Stimulated activated CD8-positive, alpha-beta memory T cell treated with anti-CD3 and anti-CD28 coated beads, Interleukin-12 subunit alpha, Interleukin-12 subunit beta, amount 100 ng/mL, for 4 hours (primary cell): ENCODE data around the gene GDF9.

ENCODE experiments used
- DNase-seq: peaks from one replicate; pipeline ENCODE4 v3.0.0-alpha.2; 2020; ENCODE audit warnings: low read depth

The GDF9 gene

DNA sequence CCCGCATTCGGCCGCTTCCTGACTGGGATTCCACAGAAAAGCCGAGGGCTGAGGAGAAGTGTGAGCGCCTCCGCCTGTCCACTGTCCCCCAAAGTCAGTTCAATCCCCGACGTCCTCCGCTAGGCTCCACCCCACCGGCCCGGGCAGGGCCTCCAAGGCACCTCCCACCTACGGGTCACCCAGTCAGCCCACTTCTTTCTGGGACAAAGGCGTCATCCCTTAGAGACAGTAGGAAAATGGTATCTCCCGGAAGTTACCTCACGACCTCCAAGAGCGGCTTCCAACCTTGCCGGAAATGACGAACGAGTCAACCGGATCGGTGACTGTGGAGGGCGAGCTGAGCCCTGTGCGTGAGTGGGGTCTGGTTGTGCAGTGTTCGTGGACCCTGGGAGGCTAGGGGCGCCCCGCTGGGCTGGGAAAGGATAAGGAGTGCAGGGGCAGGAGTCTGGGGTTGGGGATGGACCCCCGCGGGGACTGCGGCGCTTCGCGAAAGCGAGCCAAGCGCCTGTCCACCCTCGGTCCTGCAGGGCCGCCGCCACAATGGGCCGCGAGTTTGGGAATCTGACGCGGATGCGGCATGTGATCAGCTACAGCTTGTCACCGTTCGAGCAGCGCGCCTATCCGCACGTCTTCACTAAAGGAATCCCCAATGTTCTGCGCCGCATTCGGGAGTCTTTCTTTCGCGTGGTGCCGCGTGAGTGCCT, at the start of gene GDF9, which contains the start of gene UQCRQ:
TSS of gene GDF9 (minus strand) at position 128 of the 704 bp plus-strand sequence. CDS start 1,936 bp downstream, outside the sequence.
TSS of gene UQCRQ (plus strand) at position 301 of the 704 bp plus-strand sequence. CDS start at position 541, 240 bp downstream.
- DNase-seq = peak; percentile 80

- no peak for DNase-seq
These were observed 49.4 kb upstream of the GDF9 start for GRCh38 chr5:132915681-132916080.

DNA sequence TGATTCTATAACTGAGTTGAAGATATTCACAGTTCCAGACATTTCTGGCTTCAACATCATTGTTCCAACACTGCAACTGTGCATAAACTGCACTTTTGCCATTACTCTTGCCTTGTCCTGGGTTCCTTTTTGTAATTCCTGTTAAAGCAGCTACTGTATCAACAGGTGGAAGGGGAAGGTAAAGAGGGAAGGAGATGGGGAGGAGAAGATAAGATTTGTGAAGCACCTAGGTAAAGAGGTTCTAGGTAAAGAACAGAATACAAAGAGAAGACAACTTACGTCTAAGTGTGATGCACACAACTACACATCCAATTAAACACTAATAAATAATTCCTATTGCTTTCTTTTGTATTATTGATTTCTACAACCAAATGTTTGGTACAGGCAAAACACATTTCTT, 43.4 kb upstream of the GDF9 start:
- DNase-seq = no peak

- no peak for DNase-seq
These were observed 40.9 kb upstream of the GDF9 start for GRCh38 chr5:132907161-132907560.

DNA sequence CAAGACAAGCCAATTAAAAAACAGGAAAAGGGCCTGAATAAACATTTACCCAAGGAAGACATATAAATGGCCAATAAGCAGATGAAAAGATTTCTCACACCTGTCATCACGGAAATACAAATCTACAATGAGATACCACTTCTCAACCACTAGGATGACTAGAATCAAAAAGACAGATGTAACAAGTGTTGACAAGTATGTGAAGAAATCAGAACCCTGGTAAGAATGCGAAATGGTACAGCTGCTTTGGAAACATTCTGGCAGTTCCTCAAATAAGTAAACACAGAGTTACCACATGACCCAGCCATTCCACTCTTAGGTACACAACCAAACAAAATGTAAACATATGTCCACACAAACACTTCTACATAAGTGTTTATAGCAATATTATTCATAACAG, 39.7 kb upstream of the GDF9 start:
- DNase-seq = no peak

DNA sequence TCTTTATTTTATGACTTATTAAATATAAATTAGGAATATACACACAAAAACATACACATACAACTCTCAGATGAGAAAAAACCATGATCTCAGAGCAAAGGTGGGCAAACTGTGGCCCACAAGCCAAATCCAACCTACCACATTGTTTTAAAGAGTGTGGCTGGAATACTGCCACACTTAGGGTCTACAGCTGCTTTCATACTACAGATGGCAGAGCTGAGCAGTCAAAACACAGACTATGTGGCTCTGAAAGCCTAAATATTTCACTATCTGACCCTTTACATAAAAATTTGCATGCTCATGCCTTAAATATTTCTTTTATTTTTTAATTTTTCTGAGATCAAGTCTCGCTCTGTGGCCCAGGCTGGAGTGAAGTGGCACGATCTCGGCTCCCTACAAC, 35.5 kb upstream of the GDF9 start:
- DNase-seq = no peak

GRCh38 chr5:132901036-132901435, 34.8 kb upstream of the GDF9 start:
- DNase-seq = no peak

DNA sequence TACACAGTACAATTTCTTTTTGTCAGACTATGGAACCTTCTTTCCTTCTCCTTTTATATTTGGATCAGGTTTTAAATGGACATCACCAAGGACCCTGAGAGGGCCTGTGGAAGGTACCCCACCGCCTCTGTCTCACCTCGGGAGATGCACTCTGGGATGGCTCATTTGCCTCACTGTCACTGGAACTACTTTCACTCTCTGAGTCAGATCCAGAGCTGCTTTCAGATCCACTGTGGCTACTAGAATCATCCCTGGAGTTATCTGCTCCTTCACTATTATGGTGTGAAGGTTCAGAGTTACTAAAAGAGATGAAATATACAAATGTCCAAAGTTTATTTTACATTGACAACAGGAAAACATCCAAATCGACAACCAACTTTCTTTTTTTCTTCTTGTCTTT, 31.8 kb upstream of the GDF9 start:
- no peak for DNase-seq

DNA sequence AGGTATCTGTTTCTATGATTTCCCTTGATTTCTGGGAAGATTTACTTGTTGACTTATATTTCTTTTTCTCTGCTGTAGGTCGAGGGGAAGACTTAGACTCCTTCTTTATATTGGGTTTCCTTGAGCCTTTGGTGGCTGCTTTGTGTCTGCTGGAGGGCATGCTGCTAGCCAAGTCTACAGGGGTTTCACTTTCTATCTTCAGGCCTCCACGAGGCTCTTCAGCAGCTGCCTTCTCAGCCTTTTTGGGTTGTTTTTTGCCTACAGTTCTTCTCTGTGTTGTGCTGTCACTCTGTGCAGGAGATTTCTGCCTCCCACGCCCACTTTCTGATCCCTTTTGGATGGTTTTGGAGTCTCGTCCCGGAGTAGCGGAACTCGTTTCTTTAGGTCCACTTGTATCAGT, 30.4 kb upstream of the GDF9 start:
- DNase-seq = no peak

DNA sequence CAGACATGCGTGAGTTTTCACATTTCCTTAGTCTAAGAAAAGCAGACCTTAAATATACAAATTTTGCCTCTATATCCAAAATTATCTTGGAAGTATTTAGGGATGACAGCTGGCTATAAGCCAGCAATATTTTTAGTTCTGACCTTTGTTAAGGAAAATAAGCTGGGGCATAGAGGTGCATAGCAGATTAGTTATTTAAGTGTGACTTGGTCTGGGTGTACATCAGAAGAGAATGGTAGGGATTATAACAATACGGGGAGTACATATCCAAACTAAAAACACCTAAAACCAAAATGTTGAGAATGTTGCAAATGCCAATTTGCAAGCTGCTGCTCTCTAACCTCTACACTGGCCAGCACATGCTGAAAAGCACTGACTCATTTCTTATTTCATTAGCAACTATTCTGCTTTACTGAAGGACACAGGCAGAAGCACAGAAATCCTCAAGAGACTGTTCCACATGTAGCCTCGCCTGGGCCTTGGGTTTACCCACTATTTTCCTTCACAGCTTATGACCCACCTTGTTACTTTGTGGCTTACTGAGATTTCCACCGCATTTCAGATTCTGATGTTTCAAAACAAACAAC, 29.5 kb upstream of the GDF9 start:
- no peak for DNase-seq

DNA sequence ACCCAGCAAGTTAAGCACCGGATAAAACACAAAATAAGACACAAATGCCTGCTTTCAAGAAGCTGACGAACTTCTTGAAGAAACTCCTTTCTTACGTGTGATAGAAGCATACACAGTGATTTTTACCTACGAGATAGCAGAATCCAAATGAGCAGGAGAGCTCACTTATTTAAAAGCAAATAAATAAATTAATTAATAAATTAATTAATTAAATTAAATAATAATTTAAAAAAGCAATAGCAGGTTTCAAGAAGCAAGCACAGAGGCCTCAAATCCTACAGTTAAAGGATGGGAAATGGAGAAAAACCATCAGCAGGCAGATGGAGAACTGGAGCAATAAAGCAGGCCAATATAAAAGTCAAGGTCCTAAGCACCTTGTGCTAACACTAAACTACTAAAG, 24.5 kb upstream of the GDF9 start:
- DNase-seq = no peak

GRCh38 chr5:132889501-132889900, 23.2 kb upstream of the GDF9 start:
- no peak for DNase-seq

DNA sequence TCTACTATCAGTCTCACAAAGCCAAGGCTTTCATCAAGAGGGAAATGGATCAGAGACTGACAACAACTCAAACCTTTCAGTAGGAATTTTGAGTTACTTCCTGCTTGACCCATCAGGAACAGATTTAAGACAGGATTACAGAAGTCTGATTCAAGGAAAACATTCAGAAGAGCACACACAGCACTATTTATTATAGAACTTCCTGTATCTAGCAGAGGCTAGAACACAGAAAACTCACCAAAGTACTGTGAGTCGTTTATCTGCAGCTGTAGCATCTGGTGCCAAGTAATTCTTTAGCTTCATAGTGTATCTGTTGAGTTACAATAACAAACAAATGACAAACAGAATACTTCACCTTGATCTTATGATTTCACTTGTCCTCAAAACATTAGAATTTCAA, 21.0 kb upstream of the GDF9 start:
- no peak for DNase-seq

GRCh38 chr5:132886064-132886823, 20.0 kb upstream of the GDF9 start:
- DNase-seq = no peak

GRCh38 chr5:132884548-132884947, 18.3 kb upstream of the GDF9 start:
- DNase-seq = no peak

DNA sequence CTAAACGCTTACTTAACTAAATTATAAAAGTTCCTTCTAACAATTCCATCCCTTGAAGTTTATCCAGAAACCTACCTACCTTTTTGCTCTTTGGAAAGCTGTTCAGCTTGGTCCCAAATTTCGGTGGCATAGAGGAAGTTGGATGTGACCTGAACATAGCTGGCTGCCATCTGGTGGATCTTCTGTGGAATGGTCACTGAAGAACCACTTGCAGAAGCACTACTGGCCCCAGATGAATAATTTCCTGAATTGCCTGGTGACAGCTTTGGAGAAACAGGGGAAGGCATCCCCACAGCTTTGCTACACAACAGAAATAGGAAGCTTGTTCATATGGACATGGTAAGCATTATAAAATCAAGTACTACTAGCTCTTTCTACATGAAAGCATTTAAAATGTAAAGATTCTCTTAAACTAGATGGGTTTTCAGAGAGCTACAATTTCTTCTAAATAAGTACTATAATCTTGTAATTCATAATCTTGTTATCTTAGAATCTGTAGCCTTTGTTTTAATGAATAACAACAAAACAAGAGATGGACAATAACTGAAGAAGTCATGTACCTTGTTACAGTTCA, 17.1 kb upstream of the GDF9 start:
- no peak for DNase-seq

GRCh38 chr5:132877938-132878337, 11.7 kb upstream of the GDF9 start:
- no peak for DNase-seq

DNA sequence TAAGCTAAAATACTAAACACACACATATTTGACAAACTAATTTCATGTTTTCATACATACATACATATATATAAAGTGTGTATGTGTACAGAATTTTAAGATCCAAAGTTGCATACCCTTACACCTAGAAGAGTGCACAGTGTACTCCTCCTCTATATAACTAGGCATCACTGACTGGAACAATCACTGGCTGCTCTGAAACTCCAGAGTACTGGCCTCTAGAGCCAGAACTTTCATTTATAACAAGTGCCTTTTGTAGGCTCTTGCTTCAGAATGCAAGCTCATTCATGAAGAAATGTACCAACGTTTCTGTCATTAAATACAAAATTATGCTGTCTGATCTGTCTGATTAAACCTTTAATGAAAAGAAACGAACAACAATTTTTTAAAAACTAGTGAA, 11.2 kb upstream of the GDF9 start:
- DNase-seq = no peak

DNA sequence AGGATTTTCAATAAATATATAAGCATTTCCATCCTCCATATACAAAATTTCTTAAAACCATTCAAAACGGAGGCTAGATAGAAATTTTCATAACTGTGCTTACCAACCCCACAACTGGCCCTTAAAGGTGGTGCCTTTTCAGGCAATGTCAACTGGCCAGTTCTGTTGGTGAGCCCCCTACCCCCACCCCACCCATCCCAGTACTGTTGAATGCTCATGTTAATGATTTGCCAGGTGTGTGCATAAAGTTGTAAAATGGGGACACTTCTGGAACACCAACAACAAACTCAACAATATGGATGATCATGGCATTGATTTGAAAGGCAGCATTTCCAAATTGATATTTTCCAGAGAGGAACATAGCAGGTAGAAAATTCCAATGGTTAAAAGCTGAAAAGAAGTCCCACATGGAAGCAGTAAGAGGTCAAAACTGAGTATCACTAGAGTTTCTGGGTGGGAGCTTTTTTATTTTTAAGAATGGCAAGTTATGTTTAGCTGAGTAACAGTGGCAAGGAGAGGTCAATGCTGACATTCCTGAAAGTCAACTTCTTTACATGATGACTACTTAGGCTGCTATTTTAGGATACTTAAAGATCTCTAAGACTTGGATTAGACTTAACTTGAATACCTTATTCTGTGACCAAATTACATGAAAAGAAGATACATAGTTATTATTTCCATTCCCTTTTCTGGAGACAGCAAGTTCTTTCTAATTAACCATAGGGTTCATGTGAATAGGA, 9.9 kb upstream of the GDF9 start:
- DNase-seq = no peak

DNA sequence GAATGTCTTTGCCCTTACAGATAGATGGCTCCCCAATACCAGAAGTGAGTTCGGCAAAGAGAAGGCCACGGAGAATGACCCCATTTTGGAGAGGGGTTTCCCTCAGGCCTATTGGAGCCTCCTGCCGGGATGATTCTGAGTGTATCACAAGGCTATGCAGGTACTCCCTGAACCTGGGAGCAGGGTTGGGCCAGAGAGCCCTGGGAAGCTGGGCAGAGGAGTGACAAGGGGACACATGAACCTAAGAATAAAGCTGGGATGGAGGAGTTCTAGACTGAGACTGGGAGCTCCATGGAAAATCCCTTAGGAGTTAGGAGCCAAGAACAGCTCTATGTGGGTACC, 7.6 kb upstream of the GDF9 start:
- no peak for DNase-seq

DNA sequence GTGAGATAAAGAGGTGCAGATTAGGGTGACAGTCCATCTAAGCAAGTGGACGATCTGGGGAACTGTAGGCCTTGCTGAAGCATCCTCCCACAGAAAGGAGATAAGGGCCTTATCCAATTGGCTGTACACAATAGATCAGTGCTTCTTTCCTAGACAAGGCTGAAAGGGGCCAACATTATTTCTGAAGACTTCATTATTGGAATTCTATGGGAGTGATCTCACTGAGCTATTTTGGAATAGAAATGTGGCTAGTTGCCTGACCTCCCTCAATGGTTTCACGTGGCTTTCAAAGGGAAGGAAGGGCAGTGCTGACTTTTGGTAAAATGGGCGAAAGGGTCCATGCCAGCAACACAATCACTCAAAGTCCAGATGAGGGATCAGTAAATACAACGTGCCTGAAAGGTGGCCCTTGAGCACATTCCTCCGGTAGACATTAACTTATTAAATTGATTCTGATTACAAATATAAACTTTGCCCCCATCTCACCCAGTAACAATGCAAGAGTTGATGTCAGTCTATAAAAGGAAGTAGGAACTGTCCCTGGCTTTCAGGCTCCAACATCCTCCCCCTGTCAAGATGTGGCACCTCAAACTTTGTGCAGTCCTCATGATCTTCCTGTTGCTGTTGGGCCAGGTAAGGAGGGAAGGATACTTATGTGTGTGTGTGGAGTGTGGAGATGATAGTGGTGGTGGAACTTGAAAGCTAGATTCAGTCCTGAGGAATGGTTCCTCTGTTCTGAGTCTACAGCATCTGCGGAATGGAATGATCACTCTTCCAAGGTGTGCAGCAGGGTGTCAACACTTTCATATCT, 7.1 kb upstream of the GDF9 start, which contains the start of gene LEAP2:
TSS of gene LEAP2 (plus strand) at position 550 of the 811 bp plus-strand sequence. CDS start at position 577, 27 bp downstream.
- no peak for DNase-seq
